ENCODE measurements around the gene FGFR2.

- TF ChIP-seq CTCF (IDR thresholded peaks at IDR 0.05; ENCODE audit: insufficient read depth, low read depth, low read length): no peak
- no peak for TF ChIP-seq EZH2 (IDR thresholded peaks at IDR 0.05; ENCODE audit: insufficient read depth, low read length)
Measured at GRCh38 chr10:121637437-121637836, 39.2 kb upstream of the FGFR2 start.

Measured in astrocyte (in vitro differentiated cells and primary cell).